Measurements from ENCODE around the gene DNAJB6. TPM values are rescaled to one million over a fixed set of nuclear protein-coding genes. Genes with fewer than 3 reads are reported as not detected.

Gene DNAJB6
- total RNA-seq, 3 donors from 2014 or later (not counting 1 experiment from before 2014, with no cell fraction given), result 309 to 343 (median 340) TPM

DNA sequence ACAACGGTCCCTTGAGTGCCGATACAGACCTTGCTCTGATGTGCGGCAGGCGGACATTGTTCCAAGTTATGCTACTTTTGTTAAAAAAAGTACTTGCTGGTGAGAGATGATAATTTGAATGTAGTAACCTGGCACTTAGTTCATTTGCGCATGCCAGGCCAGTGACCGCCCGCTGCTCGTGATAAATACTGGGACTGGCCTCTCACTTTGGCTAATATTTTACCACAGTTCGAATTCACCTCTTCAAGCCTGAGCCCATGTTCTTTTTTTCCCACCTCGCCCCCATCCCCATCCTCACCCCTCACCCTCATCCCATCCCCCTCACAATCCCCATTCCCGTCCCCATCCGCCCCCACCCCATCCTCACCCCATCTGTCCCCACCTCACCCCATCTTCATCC lies 126.4 kb downstream of the DNAJB6 start:
- H3K4me1 Mint-ChIP-seq, result no peaks in the 10 kb centered on the region
- H3K36me3 Mint-ChIP-seq, result no peaks in the 10 kb centered on the region
- H3K27ac Mint-ChIP-seq, result no peak overlapping the region
- Histone ChIP-seq H3K27me3 (ENCODE audit: control insufficient read depth, insufficient read depth, low read length) (no peaks in the 10 kb centered on the region), H3K9me3 (ENCODE audit: control insufficient read depth, insufficient read depth, low read length) (no peaks in the 10 kb centered on the region), H3K36me3 (ENCODE audit: control insufficient read depth, insufficient read depth, low read length) (no peaks in the 10 kb centered on the region), H3K27ac (ENCODE audit: low read length) (no peak overlapping the region), H3K4me1 (ENCODE audit: control insufficient read depth, insufficient read depth, low read length) (no peaks in the 10 kb centered on the region), H3K4me3 (ENCODE audit: low read length) (no peak overlapping the region)
- TF ChIP-seq, protein P1, sequence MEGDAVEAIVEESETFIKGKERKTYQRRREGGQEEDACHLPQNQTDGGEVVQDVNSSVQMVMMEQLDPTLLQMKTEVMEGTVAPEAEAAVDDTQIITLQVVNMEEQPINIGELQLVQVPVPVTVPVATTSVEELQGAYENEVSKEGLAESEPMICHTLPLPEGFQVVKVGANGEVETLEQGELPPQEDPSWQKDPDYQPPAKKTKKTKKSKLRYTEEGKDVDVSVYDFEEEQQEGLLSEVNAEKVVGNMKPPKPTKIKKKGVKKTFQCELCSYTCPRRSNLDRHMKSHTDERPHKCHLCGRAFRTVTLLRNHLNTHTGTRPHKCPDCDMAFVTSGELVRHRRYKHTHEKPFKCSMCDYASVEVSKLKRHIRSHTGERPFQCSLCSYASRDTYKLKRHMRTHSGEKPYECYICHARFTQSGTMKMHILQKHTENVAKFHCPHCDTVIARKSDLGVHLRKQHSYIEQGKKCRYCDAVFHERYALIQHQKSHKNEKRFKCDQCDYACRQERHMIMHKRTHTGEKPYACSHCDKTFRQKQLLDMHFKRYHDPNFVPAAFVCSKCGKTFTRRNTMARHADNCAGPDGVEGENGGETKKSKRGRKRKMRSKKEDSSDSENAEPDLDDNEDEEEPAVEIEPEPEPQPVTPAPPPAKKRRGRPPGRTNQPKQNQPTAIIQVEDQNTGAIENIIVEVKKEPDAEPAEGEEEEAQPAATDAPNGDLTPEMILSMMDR (IDR thresholded peaks at IDR 0.05), result no peak
- ATAC-seq (no peak), DNase-seq (no peak)
- intact Hi-C loops (cut with micrococcal nuclease), result no loop called here
- H3K9me3 Mint-ChIP-seq, result no peaks in the 10 kb centered on the region
- WGBS (ENCODE audit: insufficient coverage), result 82% methylated on average over 12 of the region's 12 CpGs
- no peak overlapping the region for H3K4me3 Mint-ChIP-seq
- H3K27me3 Mint-ChIP-seq (ENCODE audit: low read depth in 2 of 2), result peaks cover 11 to 15% of the 10 kb centered on the region in 2 donors

DNA sequence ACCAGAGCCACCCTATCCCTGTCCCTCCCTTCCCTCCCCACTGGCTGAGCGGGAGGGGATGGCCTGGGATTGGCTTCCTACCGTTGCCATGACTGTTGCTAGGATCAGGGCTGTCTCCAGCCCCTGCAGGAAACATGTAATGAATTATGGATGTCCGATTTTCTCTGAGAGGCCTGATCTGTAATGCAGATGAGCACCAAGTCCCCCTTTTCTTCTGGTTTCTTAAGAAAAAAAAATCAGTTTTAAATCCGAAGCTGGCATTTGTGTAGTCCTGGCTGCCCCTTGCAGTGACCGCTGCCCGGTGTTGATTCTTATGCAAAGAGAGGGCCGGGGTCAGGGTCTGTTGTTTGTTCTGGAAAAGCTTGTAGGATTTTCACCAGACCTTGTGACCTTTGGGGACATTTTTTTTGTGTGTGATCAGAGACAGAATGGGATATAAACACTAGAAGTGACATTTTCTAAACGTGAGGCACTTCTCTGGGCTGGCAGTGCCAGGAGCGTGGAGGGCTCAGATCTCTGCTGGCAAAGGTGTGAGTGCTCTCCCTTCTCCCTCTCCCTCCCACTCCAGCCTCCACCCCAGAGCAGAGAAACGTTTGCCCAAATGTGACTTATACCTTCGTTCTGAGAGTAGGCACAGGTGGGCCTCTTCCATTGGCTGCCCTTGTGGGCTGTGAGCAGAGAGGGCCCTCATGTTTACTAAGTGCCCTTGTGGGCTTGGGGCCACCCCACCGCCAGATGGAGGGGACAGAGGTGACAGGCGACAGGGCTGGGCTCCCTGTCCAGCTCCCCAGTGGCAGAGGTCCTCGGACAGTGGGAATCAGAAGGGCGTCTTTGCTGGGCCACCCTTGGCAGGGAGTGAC lies 127.5 kb downstream of the DNAJB6 start:
- Mint-ChIP-seq H3K27me3 (ENCODE audit: low read depth in 2 of 2) (peaks cover 11 to 15% of the 10 kb centered on the region in 2 donors), H3K4me3 (no peak overlapping the region), H3K9me3 (no peaks in the 10 kb centered on the region), H3K27ac (no peak overlapping the region), H3K4me1 (no peaks in the 10 kb centered on the region), H3K36me3 (no peaks in the 10 kb centered on the region)
- DNase-seq, result no peak
- H3K27ac ChIP-seq (ENCODE audit: low read length), result no peak overlapping the region
- no peaks in the 10 kb centered on the region for H3K36me3 ChIP-seq (ENCODE audit: control insufficient read depth, insufficient read depth, low read length)
- TF ChIP-seq, protein P1 (IDR thresholded peaks at IDR 0.05), result no peak
- H3K4me1 ChIP-seq (ENCODE audit: control insufficient read depth, insufficient read depth, low read length), result no peaks in the 10 kb centered on the region
- H3K27me3 ChIP-seq (ENCODE audit: control insufficient read depth, insufficient read depth, low read length), result no peaks in the 10 kb centered on the region
- H3K4me3 ChIP-seq (ENCODE audit: low read length), result no peak overlapping the region
- 50% methylated on average over 15 of the region's 15 CpGs for WGBS (ENCODE audit: insufficient coverage)
- intact Hi-C loops (cut with micrococcal nuclease), result no loop called here
- ATAC-seq, result no peak
- no peaks in the 10 kb centered on the region for H3K9me3 ChIP-seq (ENCODE audit: control insufficient read depth, insufficient read depth, low read length)

DNA sequence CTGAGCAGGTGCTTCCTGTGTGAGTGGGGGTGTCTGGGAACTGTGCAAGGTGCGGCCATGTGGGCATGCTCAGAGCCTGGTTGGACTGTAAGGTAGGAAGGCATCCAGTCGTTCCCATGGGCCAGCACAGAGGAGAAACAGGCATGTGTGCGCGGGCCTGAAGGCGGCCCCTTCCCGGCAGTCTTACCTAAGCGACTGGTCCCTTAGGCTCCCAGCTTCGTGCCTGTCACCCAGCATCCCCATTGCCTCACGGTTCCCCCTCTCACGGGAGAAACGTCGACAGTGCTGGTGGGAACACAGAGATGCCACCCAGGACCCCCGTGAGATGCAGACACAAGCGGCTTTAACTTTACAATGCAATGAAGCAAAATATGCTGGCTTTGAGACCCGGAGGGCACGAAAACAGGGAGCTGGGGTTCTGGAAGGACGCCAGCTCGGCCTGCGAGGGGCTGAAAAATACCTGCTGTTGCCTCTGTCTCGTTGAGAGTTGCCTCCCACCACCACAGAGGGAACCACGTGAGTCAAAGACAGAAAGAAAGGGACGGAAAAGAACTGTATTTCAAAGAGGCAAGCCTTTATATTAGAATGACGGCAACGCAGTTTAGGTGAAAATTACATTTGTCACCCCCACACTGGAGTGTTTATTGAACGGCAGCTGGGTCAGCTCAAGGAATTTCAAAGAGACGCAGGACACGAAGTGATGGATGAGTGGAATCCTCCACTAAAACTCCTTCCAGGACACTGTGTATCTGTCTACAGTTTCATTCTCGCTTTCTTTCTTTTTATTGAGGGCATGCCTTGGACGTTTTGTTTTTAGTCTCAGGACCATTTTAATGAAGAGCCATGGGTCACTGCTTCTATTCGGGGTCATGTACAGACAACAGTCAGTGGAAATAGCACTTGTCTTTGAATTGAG lies 128.4 kb downstream of the DNAJB6 start:
- 73% methylated on average over 30 of the region's 30 CpGs for WGBS (ENCODE audit: insufficient coverage)
- no peak for DNase-seq
- peaks cover 11 to 15% of the 10 kb centered on the region in 2 donors for H3K27me3 Mint-ChIP-seq (ENCODE audit: low read depth in 2 of 2)
- TF ChIP-seq, protein P1 (IDR thresholded peaks at IDR 0.05), result no peak
- H3K36me3 Mint-ChIP-seq, result no peaks in the 10 kb centered on the region
- Histone ChIP-seq H3K9me3 (ENCODE audit: control insufficient read depth, insufficient read depth, low read length) (no peaks in the 10 kb centered on the region), H3K27ac (ENCODE audit: low read length) (no peak overlapping the region), H3K36me3 (ENCODE audit: control insufficient read depth, insufficient read depth, low read length) (no peaks in the 10 kb centered on the region), H3K4me1 (ENCODE audit: control insufficient read depth, insufficient read depth, low read length) (no peaks in the 10 kb centered on the region), H3K27me3 (ENCODE audit: control insufficient read depth, insufficient read depth, low read length) (no peaks in the 10 kb centered on the region), H3K4me3 (ENCODE audit: low read length) (no peak overlapping the region)
- intact Hi-C loops (cut with micrococcal nuclease), result no loop called here
- H3K27ac Mint-ChIP-seq, result no peak overlapping the region
- no peaks in the 10 kb centered on the region for H3K4me1 Mint-ChIP-seq
- ATAC-seq, result no peak
- no peak overlapping the region for H3K4me3 Mint-ChIP-seq
- no peaks in the 10 kb centered on the region for H3K9me3 Mint-ChIP-seq
